Gastrocnemius medialis (tissue), 4 donors: ENCODE measurements around the gene DLD. TPM values are rescaled to one million over a fixed set of nuclear protein-coding genes. Genes with fewer than 3 reads are reported as not detected.
"Not testable (repeated sequence)": the region's sequence is repeated elsewhere in the genome, so short reads cannot be mapped to it uniquely, and the experiment has no call there.

Source experiments
- ATAC-seq, 2 donors: fragments of 150-250 bp; one replicate each; pipeline ENCODE4 v1.9.1; 2016
- DNase-seq, 2 donors: peaks; one replicate each; pipeline ENCODE4 v3.0.0-alpha.2; 2019
- H3K27ac ChIP-seq, 4 donors: fragments of 200-600 bp; sonication (generic); 1 replicate in 1 of 4; 2 replicates in 3 of 4; pipeline ENCODE4 v1.5.1; 2016 to 2018; ENCODE audit warnings: mild to moderate bottlenecking in 2 of 4, moderate library complexity in 1 of 4
- H3K27me3 ChIP-seq, 3 donors: fragments of 200-600 bp; sonication (generic) in 2 of 3; 1 replicate in 1 of 3; 2 replicates in 2 of 3; pipeline versions ENCODE4 v1.5.1 to v1.6.0; 2016 to 2019; ENCODE audit warnings: mild to moderate bottlenecking in 1 of 3, moderate library complexity in 1 of 3
- H3K36me3 ChIP-seq, 2 donors: fragments of 200-600 bp; sonication (generic) in 1 of 2; one replicate each; pipeline ENCODE4 v1.5.1; 2017 to 2018
- H3K4me1 ChIP-seq, 2 donors: fragments of 200-600 bp; sonication (generic) in 1 of 2; one replicate each; pipeline ENCODE4 v1.5.1; 2016 to 2017; ENCODE audit warnings: mild to moderate bottlenecking in 2 of 2
- H3K4me3 ChIP-seq, 4 donors: fragments of 200-600 bp; sonication (generic) in 3 of 4; 1 replicate in 1 of 4; 2 replicates in 3 of 4; pipeline ENCODE4 v1.5.1; 2016 to 2019; ENCODE audit warnings: mild to moderate bottlenecking in 2 of 4
- H3K9me3 ChIP-seq, 3 donors: fragments of 200-600 bp; sonication (generic) in 2 of 3; 1 replicate in 1 of 3; 2 replicates in 2 of 3; pipeline ENCODE4 v1.5.1; 2016 to 2019
- POLR2A ChIP-seq, 2 donors: fragments of 450-650 bp; IDR thresholded peaks; one replicate each; pipeline ENCODE4 v1.6.1; 2017; ENCODE audit warnings: antibody characterized with exemption in 2 of 2, mild to moderate bottlenecking in 2 of 2, moderate library complexity in 2 of 2
- in situ Hi-C, 4 donors: fragments of 200-750 bp; cut with MboI; loops; one replicate each; pipeline versions ENCODE4 v1.15.0 to v1.8.0; 2017; ENCODE audit warnings: low sequenced_read_pairs in 4 of 4
- intact Hi-C: fragments of 100-400 bp; cut with DNase I; formaldehyde crosslinking; loops from one replicate; pipeline ENCODE4 v1.15.1; 2023; ENCODE audit warnings: low total_unique reads
- total RNA-seq, 4 donors: library from RNA; depleted of rRNA; stranded (reverse); fragments of >200 nt; gene quantifications; one replicate each; pipeline versions ENCODE4 v1.1.0 to v1.2.3, GENCODE V29; 2016
- TF ChIP-seq, protein P1 (sequence below), 5 experiments: fragments of 450-650 bp in 3 of 5; fragments of 200-600 bp in 2 of 5; sonication (generic) in 2 of 5; IDR thresholded peaks in 4 of 5; conservative IDR thresholded peaks in 1 of 5; 1 replicate in 4 of 5; 2 replicates in 1 of 5; pipeline ENCODE4 v1.5.1; 2016 to 2019; ENCODE audit warnings: antibody characterized with exemption in 5 of 5, mild to moderate bottlenecking in 3 of 5, moderate library complexity in 3 of 5

DLD gene
- total RNA-seq, 4 donors from 2014 or later = 110 to 157 (median 146) TPM

DNA sequence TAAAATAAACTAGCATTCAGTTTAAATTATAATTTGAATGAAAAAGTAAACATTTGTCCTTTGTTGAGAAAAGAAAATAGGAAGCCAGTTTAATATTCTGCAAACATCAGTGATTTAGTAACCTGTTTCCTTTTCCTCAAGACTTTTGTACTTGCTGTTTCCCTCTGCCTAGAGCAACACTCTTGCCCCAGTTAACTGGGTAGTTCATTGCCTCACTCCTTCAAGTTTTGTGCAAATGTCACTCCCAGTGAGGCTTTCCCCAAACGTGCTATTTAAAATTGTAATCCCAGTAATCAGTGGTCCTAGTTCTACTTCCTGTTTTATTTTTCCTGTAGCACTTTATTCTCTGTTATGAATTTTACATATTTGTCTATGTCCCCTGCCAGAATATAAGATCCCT, 23.8 kb downstream of the DLD start:
- Histone ChIP-seq H3K4me1 (no peaks in the 10 kb centered on the region), H3K9me3 (no peaks in the 10 kb centered on the region), H3K27me3 (no peaks in the 10 kb centered on the region), H3K4me3 (no peak overlapping the region), H3K27ac (no peak overlapping the region), H3K36me3 (peaks cover 4 to 56% of the 10 kb centered on the region in 2 donors)
- in situ Hi-C loops = no loop called here
- ATAC-seq (no peak), DNase-seq (no peak)
- intact Hi-C loops = no loop called here
- TF ChIP-seq, protein P1, sequence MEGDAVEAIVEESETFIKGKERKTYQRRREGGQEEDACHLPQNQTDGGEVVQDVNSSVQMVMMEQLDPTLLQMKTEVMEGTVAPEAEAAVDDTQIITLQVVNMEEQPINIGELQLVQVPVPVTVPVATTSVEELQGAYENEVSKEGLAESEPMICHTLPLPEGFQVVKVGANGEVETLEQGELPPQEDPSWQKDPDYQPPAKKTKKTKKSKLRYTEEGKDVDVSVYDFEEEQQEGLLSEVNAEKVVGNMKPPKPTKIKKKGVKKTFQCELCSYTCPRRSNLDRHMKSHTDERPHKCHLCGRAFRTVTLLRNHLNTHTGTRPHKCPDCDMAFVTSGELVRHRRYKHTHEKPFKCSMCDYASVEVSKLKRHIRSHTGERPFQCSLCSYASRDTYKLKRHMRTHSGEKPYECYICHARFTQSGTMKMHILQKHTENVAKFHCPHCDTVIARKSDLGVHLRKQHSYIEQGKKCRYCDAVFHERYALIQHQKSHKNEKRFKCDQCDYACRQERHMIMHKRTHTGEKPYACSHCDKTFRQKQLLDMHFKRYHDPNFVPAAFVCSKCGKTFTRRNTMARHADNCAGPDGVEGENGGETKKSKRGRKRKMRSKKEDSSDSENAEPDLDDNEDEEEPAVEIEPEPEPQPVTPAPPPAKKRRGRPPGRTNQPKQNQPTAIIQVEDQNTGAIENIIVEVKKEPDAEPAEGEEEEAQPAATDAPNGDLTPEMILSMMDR (IDR thresholded peaks at IDR 0.05 in 4 of 5, conservative IDR thresholded peaks at IDR 0.05 in 1 of 5) = no peak
- TF ChIP-seq POLR2A (IDR thresholded peaks at IDR 0.05) = no peak

DNA sequence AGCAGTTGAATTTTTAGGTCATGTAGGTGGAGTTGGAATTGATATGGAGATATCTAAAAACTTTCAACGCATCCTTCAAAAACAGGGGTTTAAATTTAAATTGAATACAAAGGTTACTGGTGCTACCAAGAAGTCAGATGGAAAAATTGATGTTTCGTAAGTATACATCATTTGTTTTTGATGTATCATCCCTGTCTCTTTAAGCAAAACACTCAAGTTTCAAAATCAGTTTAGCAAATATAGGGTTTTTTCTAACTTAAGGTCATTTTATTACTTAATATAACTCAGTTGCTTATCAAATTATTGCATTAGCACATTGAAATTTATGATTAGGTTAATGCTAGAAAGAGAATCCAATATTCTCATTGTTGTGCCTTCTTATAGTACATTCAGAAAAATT, 24.6 kb downstream of the DLD start:
- H3K4me3 ChIP-seq = no peak overlapping the region
- H3K36me3 ChIP-seq = peaks cover 4 to 57% of the 10 kb centered on the region in 2 donors
- intact Hi-C loops (no loop called here), in situ Hi-C loops (no loop called here)
- ATAC-seq = no peak
- no peak for DNase-seq
- H3K27me3 ChIP-seq = no peaks in the 10 kb centered on the region
- TF ChIP-seq POLR2A (IDR thresholded peaks at IDR 0.05) = no peak
- TF ChIP-seq, protein P1 (IDR thresholded peaks at IDR 0.05 in 4 of 5, conservative IDR thresholded peaks at IDR 0.05 in 1 of 5) = no peak
- H3K27ac ChIP-seq = no peak overlapping the region
- no peaks in the 10 kb centered on the region for H3K9me3 ChIP-seq
- no peaks in the 10 kb centered on the region for H3K4me1 ChIP-seq

DNA sequence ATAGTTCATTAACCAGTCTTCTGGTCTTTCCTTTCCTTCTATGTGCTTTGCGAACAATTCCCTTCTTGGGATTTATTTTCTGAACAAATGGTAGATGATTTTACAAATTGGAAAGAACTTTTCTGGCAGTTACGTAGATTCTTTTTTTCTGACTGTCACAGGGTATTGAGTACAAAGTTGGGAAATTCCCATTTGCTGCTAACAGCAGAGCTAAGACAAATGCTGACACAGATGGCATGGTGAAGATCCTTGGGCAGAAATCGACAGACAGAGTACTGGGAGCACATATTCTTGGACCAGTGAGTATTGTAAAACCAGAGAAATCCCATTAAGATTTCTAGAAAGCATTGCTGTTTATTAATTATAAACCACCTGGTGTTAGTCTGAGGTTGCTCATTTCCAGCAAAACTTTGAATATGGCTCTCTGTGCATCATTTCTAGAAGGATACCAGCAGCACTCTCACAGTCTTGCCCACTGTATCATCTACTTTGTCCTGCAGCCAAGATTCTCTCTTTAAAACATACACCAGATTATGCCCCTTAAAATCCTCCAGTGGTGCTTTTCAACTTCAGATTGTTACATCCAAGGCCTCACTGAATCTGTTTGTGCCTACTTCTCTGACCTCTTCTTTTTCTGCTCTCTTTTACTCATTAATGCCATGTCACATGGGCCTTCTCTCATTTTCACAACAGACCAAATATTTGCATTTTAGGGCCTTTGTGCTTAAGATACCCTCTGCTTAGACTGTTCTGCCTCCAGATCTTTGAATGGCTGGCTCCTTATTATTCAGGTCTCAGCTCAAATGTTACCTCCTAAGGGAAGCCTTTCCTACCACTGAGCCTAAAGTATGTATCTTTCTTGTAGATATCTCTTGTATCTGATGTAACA, 27.0 kb downstream of the DLD start:
- in situ Hi-C loops = no loop called here
- no peaks in the 10 kb centered on the region for H3K9me3 ChIP-seq
- ATAC-seq (peak; percentile 30 to 49), DNase-seq (no peak)
- no peaks in the 10 kb centered on the region for H3K4me1 ChIP-seq
- no peak overlapping the region for H3K4me3 ChIP-seq
- peaks cover 4 to 66% of the 10 kb centered on the region in 2 donors for H3K36me3 ChIP-seq
- TF ChIP-seq POLR2A (IDR thresholded peaks at IDR 0.05) = no peak
- H3K27me3 ChIP-seq = no peaks in the 10 kb centered on the region
- intact Hi-C loops = no loop called here
- peak overlapping the region in 1 of 4 donors; percentile 29 for H3K27ac ChIP-seq

DNA sequence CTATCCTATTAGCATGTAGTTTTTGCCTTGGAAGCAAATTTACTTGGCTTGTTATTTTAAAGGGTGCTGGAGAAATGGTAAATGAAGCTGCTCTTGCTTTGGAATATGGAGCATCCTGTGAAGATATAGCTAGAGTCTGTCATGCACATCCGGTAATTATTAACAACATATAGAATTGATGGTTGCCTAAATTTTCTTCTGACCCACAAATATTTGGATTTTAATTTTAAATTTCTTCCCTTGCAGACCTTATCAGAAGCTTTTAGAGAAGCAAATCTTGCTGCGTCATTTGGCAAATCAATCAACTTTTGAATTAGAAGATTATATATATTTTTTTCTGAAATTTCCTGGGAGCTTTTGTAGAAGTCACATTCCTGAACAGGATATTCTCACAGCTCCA, 28.0 kb downstream of the DLD start:
- intact Hi-C loops (no loop called here), in situ Hi-C loops (no loop called here)
- Histone ChIP-seq H3K4me1 (no peaks in the 10 kb centered on the region), H3K4me3 (no peak overlapping the region), H3K36me3 (peaks cover 4 to 75% of the 10 kb centered on the region in 2 donors), H3K9me3 (no peaks in the 10 kb centered on the region), H3K27ac (no peak overlapping the region), H3K27me3 (no peaks in the 10 kb centered on the region)
- no peak for DNase-seq
- no peak for TF ChIP-seq POLR2A (IDR thresholded peaks at IDR 0.05)
- TF ChIP-seq, protein P1 (IDR thresholded peaks at IDR 0.05 in 4 of 5, conservative IDR thresholded peaks at IDR 0.05 in 1 of 5) = no peak
- no peak for ATAC-seq

DNA sequence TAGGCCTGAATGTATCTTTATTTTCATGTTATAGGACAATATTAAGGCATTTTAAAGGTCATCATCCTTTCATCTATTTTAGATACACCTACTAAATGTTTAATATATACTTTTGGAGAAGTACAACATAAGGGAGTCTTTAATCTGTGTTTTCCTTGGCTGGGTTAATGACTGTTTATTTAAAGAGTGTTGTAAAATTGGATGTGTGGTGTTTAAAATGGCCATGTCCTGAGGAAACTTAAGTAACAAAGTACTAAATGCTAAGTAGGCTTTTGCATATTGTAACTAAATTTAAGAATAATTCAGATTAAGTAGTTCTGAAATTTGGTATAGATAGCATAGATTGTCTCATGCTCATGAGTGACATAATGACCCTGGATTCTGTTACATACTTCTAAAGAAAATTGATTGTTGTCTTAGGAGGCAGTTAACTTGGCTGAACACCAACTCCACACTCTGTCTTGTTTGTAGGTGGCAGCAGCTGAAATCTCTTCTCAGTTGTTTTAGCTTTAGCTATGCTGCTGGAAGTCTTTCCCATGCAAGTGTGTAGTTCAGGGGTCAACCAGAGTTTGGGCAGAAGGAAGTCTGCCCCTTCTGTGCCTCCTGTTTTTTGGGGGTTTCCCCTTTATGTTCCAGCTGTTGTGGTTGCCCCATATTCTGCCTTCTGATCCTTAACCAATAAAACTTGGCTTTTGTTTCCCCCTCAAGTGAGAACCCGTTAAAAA, 29.2 kb downstream of the DLD start:
- intact Hi-C loops = no loop called here
- H3K27me3 ChIP-seq = no peaks in the 10 kb centered on the region
- H3K27ac ChIP-seq = no peak overlapping the region
- TF ChIP-seq, protein P1 (IDR thresholded peaks at IDR 0.05 in 4 of 5, conservative IDR thresholded peaks at IDR 0.05 in 1 of 5) = no peak
- no peak for TF ChIP-seq POLR2A (IDR thresholded peaks at IDR 0.05)
- H3K4me3 ChIP-seq = no peak overlapping the region
- H3K4me1 ChIP-seq = no peaks in the 10 kb centered on the region
- DNase-seq (no peak), ATAC-seq (no peak)
- peaks cover 4 to 88% of the 10 kb centered on the region in 2 donors for H3K36me3 ChIP-seq
- H3K9me3 ChIP-seq = no peaks in the 10 kb centered on the region
- in situ Hi-C loops = no loop called here

DNA sequence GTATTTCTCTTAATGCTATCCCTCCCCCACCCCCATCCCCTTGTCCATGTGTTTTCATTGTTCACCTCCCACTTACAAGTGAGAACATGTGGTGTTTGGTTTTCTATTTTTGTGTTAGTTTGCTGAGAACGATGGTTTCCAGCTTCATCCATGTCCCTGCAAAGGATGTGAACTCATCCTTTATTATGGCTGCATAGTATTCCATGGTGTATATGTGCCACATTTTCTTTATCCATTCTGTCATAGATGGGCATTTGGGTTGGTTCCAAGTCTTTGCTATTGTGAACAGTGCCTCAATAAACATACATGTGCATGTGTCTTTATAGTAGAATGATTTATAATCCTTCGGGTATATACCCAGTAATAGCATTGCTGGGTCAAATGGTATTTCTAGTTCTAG, 30.8 kb downstream of the DLD start:
- H3K27me3 ChIP-seq, DNase-seq, H3K4me3 ChIP-seq, H3K4me1 ChIP-seq, H3K9me3 ChIP-seq, intact Hi-C loops, in situ Hi-C loops, ATAC-seq, H3K27ac ChIP-seq: not testable (repeated sequence)
- H3K36me3 ChIP-seq = peaks cover 4 to 88% of the 10 kb centered on the region in 2 donors
